ENCODE results near the gene DYNC1H1.

GRCh38 chr14:102085948-102086708 lies 121.8 kb downstream of the DYNC1H1 start:
- TF ChIP-seq, protein P1, sequence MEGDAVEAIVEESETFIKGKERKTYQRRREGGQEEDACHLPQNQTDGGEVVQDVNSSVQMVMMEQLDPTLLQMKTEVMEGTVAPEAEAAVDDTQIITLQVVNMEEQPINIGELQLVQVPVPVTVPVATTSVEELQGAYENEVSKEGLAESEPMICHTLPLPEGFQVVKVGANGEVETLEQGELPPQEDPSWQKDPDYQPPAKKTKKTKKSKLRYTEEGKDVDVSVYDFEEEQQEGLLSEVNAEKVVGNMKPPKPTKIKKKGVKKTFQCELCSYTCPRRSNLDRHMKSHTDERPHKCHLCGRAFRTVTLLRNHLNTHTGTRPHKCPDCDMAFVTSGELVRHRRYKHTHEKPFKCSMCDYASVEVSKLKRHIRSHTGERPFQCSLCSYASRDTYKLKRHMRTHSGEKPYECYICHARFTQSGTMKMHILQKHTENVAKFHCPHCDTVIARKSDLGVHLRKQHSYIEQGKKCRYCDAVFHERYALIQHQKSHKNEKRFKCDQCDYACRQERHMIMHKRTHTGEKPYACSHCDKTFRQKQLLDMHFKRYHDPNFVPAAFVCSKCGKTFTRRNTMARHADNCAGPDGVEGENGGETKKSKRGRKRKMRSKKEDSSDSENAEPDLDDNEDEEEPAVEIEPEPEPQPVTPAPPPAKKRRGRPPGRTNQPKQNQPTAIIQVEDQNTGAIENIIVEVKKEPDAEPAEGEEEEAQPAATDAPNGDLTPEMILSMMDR (IDR thresholded peaks at IDR 0.05): no peak
- TF ChIP-seq POLR2A (IDR thresholded peaks at IDR 0.05): no peak

Measured in lower leg skin (tissue), 3 donors.